GM19395 (cell line): Measurements from ENCODE around the gene PIGU.
"Not testable (repeated sequence)": the region's sequence is repeated elsewhere in the genome, so short reads cannot be mapped to it uniquely, and the experiment has no call there.

ENCODE experiments used
- ATAC-seq: cut with Tn5 transposase; IDR thresholded peaks from one replicate; pipeline ENCODE4 v1.9.1; 2021; ENCODE audit warnings: mild to moderate bottlenecking, moderate library complexity; ENCODE audit not compliant: unreplicated experiment

The PIGU gene, protein sequence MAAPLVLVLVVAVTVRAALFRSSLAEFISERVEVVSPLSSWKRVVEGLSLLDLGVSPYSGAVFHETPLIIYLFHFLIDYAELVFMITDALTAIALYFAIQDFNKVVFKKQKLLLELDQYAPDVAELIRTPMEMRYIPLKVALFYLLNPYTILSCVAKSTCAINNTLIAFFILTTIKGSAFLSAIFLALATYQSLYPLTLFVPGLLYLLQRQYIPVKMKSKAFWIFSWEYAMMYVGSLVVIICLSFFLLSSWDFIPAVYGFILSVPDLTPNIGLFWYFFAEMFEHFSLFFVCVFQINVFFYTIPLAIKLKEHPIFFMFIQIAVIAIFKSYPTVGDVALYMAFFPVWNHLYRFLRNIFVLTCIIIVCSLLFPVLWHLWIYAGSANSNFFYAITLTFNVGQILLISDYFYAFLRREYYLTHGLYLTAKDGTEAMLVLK

DNA sequence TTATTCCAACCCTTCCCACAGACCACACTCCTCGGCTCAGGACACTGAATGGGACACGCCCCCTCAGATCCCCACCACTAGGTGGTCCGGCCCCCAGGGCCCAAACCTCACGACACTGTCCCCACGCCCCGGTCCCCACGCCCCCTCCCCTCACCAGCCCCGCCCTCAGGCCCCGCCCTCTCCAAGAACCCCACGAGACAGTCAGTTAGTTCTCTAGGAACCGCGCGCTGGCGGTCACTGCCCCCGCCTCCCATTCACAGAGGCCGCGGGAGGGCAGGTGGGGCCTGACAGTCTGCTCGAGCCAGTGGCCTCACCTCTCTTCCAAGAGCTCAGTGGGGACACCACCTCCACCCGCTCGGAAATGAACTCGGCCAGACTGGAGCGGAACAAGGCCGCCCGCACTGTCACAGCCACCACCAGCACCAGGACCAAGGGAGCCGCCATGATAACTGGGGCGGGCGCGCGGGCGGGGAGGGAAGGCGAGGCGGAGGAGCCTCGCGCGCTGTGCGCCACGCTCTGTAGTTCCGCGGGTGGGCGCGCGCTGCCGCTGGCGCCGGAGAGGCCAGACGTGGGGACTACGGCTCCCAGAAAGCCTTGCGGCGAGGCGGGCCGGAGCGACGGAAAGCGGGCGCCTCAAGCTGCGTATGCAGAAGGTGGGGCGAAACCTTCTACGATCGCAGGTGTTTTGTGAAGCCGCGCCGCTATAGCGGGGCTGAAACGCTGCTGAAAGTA is at the start of gene PIGU:
Gene PIGU, minus strand, starts transcription at position 451 of the 732 bp plus-strand sequence. Its CDS starts 7 bp downstream, at position 444.
- ATAC-seq: peak; percentile 85

DNA sequence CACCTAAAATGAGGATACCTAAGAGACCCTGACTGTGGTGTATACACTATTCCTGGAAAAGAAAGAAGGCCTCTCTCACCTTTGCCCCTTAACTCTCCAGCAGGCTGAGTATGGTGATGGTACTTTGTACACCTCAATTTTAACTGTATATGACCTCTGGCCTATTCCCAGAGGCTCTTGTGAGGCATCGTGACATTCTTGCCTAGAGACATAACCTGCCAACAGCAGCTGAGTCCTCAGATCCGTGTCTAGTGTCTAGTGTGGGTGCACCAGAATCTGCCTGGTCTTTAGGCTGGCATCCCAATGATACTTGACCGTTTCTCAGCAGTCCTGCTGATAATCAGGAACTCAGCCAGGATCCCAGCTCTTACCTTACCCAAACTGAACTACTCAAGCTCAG is 47.3 kb upstream of the PIGU start:
- ATAC-seq: no peak

DNA sequence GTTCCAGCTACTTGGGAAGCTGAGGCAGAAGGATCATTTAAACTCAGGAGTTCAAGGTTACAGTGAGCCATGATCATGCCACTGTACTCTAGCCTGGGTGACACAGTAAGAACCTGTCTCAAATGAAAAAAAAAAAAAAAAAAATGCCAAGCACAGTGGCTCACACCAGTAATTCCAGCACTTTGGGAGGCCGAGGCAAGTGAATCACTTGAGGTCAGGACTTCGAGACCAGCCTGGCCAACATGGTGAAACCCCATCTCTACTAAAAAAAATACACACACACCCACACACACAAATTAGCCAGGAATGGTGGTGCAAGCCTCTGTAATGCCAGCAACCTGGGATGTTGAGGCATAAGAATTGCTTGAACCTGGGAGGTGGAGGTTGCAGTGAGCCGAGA is 45.7 kb upstream of the PIGU start:
- ATAC-seq: not testable (repeated sequence)

DNA sequence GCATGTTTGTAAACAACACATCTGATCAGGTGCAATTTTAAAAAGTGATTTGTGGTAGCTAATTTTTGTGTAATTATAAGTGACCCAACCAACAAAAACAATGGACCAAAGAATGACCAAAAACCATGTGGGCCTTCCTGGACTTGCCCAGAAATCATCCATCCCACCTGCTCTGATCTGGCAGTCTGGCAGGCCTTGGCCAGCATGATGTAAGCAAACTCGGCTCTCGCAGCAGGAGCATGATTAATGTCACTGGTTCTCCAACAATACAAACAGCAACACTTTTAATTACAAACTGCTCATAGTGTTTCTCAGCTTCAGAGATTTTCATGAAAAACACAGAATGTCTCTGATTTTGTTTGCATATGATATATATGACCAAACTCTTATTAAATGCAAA is 43.4 kb upstream of the PIGU start:
- no peak for ATAC-seq

DNA sequence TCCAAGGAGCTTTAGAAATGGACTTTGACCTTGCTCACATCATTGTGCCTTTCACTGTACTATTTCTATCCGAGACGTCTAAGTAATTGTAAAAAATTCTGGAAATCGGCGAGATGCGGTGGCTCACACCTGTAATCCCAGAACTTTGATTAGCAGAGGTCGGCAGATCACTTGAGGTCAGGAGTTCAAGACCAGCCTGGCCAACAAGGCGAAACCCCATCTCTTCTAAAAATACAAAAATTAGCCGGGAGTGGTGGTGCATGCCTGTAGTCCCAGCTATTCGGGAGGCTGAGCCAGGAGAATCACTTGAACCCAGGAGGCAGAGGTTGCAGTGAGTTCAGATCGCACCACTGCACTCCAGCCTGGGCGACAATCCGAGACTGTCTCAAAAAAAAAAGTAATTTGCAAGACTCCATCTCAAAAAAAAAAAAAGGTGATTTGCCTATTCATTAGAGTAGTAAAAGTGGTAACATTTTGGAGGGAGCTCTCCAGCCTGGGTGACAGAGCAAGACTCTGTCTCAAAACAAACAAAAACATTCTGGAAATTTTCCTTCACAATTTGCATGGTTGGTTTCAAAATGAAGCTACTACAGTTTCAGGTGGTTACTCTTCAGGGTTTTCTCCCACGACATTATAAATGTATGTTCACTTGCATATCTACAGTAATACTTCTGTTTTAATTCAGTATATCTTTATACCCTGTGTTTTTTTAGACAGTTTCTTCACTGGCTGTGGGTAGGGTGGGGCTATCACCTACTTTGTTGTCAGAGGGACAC is 42.5 kb upstream of the PIGU start:
- peak; percentile 89 for ATAC-seq

DNA sequence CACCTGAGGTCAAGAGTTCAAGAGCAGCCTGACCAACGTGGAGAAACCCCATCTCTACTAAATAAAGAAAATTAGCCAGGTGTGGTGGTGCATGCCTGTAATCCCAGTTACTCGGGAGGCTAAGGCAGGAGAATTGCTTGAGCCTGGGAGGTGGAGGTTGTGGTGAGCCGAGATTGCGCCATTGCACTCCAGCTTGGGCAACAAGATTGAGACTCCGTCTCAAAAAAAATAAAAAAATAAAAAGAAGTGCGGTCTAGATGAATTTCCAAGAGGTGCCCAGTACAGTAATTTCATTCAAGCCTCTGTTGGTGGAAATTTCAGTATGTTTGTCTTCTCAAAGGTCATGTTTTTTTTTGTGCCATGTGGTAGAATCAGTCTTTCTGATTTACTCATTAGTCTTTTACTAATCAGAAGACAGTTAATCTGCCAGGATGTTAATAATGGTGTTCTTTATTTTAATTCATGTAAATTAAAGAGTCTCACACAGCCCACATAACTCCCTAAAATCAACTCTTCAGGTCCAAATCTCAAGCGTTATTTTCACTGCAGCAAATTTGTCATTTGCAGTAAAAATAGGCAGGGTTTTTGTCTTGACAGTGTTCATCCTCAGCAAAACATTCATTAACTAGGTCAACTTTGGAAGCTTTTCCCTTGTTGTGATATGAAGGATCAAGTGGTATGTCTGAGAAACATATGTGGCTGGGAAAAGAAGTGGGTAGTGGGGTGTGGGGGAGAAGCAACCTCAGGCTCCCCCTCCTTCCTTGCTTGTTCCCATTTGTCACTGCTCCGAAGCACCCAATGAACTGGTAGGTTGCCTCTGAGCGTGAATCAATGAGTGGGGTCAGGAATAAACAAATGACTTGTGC is 40.6 kb upstream of the PIGU start:
- ATAC-seq: no peak

DNA sequence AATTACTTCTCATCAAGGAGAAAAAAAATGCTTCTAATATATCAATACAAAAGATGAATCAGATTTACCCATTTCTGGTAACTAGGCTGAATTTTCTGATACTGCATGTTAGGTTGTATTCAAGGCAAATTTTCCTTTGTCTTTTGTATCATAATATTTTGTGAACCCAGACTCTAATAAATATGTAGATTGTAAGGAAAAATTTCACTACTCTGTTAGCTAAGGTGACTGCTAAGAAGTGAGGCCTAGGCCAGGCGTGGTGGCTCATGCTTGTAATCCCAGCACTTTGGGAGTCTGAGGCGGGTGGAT is 40.0 kb upstream of the PIGU start:
- no peak for ATAC-seq

DNA sequence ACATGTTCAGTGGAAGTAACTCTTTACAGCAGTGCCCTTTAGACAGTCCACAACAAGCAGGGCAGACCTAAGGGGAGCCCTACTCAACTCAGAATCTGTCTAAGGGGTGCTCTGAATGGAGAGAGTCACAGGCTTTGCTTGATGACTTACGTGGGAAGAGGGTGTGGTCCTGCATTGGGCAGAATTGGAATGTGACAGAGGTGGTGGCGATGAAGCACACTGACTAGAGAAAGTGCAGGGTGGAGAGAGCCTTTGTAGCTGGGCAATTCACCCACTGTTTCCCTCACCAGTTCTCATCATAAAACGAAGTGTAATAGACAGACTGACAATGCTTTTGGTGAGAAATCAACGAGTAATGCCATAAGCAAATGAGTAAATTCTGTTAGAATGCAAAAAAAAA is 38.5 kb upstream of the PIGU start:
- ATAC-seq: no peak

DNA sequence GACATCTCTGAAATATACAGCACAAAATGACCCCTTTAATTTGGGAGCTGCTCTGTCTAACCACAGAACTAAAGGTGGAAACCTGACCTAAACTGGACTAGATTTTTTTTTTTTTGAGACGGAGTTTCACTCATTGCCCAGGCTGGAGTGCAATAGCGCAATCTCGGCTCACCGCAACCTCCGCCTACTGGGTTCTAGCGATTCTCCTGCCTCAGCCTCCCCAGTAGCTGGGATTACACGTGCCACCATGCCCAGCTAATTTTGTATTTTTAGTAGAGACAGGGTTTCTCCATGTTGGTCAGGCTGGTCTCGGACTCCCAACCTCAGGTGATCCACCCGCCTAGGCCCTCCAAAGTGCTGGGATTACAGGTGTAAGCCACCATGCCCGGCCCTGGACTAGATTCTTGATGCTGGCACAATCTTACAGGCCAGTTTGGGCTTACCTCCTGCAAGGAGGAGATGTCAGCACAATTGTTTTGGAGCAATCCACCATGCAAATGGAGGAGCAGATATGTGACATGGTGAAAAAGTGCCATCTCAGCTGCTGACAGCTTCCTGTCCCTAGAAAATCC is 37.1 kb upstream of the PIGU start:
- ATAC-seq: not testable (repeated sequence)

DNA sequence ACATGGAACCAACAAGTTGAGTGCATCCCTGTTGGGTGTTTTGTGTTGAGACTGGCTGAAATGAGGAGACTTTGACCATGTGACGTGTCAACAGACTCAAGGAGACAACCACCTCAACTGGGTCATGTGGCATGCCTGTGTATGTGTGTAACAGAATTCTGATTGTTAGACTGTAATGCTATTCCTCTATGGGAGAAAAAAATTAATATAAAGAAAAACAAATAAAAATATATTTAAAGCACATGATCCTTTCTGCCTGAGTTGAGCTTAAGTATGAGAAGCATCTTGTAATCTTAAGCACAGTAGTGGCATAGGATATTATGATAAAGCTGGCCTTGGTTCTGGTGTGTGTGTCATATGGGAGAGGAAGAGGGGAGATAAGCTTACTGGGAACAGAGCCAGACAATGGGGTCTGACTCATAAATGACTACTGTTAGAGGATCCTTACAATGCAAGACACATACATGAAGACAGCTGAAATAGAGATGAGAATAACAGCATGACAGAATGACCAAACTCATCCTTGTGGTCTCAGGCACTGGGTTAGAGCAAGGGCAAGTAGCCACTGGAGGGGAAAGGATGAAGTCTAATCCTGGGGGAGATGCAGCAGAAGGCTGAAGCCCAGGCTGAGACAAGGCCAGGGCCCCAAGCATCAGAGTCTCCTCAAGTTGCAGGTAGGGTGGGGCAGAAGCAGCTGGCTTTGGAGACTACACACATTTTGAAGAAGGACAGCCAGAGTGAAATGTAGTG is 36.5 kb upstream of the PIGU start:
- ATAC-seq: no peak

DNA sequence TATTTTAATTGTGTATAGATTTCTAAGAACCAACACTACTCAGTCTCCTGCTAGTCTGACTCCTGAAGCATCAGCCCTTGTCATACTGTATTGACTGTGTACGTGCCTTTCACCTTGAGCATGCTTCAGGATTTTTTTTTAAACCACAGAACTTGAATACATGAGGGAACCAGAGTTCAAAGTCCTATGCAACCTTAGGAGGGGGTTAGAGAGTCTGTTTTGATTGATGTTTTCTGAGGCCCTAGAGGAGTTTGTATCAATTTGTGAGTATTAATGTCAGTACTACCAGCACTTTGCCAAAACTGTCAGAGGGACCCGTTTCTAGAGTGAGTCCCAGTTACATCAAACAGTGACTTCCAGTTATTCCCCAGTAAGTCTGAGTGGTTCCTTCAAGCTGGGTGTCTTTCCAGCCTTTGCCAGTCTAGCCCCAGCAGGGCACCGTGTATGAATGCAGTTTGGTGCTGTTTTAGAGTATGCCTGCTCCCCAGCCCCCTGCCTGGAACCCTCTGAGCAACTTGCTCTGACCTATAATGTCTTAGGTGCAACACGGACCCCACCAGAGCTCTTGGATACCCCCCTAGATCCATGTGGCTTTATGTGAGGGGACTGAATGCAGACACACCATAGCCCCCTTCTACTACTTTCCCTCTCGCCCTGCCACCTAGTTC is 35.8 kb upstream of the PIGU start:
- no peak for ATAC-seq

DNA sequence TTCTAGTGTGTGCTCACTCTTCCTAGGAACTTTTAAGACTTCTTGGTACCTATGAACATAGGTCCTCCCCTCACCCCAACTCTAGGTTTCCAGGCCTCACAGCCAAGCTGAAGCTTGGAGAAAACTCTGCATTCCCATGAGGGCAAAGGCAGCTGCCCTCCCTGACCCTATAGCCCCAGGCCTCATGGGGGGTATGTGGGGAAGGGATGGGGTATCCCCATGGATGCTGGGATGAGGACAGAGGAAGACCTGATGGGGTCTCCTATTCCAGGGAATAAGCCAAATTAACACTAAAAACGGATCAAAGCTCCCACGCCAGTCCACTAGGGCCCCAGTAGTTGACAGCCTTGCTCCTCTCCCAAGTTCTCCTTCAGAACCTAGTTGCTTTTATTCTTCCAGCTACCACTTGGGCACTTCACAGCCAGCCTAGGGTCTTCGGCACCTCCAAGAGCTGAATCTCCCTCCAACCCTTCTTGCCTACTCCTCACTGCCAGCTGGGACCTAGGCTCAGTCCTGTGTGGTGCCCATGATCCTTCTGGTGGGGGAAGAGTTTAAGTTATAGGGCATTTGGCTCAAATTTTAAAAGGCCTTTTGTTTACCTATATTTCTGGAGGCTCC is 35.0 kb upstream of the PIGU start:
- ATAC-seq: no peak

DNA sequence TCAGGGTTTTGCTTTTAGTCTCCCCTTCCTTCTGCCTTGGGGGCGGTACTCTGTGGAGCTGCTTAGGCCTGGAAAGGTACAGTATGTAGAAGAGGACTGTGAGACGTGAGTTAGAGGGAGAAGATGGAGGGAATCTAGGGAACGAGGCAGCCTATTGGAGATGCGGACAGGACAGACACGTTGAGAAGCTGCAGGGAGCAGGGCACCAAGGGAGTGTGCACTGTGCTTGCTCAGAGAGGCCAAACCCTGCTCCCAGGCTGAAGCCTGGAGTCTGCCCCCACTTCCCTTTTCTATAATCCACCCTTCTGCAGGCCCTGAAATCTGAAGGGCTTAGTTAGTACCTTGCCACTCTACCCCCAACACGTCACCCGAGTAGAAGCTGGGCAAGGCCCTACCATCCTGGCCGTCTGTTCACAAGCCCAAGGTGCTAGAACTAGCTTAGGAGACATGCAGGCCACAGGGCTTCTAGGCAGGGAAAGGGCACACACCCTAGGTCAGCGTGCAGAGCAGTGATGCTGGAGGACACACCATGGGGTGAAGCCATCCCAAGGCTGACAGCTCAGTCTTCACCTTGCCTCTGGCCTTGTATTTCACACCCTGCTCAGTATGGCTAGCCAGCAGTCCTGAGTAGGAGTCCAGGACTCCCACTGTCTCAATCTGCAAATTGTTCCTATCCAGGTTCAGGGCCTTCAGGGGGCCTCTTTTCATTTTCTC is 34.1 kb upstream of the PIGU start:
- ATAC-seq: no peak

DNA sequence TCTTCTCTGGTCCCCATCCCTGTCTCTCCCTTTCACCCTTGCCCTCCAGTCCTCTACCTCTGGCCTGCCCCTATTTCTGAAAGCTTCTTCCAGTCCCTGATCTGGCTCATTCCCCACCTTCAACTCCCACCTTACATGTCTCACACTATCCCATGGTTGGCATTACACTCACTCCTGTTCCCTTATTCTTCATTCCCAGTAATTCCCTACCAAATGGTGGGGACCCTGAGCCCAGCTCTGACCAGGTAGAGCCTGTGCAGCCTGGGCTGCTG is 33.6 kb upstream of the PIGU start:
- ATAC-seq: no peak

DNA sequence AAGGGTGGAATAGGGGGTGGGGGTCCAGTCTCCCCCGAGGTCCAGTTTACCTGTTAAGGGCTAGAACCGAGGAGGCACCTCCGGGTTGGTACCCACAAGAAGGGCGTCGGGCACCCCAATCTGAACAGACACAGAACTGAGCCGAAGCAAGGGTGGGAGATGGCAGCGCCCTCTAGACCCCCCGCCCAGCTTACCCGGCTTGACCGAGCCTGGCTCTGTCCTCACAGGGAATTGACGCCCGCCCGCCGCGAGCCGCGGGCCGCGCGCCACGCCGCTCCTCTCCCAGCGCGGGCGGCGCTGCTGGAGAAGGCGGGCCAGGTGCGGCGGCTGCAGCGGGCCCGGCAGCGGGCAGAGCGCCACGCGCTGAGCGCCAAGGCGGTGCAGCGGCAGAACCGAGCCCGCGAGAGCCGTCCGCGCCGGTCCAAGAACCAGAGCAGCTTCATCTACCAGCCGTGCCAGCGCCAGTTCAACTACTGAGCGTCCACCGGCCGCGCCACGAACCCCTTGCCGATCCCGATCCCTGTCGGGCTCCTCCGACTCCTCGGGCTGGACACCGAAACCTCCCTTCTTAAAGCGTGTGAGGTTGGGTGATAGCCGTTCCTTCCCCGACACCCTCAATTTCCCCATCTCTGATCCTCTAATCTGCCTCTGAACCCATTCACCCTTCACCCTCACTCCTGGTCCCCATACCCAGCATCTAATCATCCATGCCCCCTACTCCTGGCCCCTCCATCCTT is 33.1 kb upstream of the PIGU start:
- peak; percentile 35 for ATAC-seq

DNA sequence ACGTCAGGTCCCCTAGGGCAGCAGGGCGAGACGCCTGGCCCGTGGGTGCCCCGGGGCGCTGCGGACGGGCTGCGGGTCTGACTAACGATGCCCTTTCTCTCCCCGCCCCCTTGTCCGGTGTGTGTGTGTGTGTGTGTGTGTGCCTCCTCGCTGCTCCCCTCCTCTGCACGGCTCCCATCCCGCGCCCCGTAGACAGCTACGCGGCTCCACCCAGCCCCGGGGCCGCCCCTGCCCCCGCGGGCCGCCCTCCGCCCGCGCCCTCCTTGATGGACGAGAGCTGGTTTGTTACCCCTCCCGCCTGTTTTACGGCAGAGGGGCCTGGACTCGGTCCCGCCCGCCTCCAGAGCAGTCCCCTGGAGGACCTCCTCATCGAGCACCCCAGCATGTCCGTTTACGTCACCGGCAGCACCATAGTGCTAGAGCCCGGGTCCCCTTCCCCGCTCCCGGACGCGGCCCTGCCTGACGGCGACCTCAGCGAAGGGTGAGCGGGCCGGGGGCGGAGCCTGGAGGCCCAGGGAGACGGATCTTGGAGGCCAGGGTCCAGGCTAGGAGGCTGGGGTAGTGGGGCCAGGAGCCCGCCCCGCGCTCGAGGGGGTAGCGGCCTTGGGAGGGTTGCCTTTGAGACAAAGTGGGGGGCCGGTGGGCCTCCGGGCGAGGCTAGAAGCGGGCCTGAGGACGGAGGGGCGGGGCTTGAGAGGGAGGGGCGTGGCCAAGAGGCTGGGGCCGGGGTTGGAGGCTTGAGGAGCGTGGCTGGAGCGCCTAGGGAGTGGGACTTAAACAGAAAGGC is 32.3 kb upstream of the PIGU start:
- ATAC-seq: peak; percentile 55

DNA sequence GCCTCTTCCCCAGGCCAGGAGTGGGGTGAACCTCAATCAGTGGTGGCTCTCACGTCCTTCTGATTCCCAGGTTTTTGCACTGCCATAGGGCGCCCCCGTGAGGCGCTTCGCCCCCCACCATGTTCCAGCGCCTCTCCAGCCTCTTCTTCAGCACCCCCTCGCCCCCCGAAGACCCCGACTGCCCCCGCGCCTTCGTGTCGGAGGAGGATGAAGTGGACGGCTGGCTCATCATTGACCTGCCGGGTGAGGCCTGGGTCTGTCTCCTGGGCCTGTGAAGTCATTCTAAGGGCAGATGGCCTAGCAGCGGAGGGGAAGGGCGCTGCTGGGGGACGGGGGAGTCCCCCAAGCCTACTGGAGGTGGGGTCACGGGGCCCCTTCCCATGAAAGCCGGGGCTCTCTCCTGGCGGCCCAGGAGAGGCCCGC is 31.7 kb upstream of the PIGU start:
- ATAC-seq: peak; percentile 16
